GM12874 (cell line): ENCODE results near the gene LRRC49.

Experiments
- CTCF ChIP-seq: IDR thresholded peaks from 2 replicates; pipeline ENCODE4 v1.5.1; 2011; ENCODE audit warnings: low read depth, mild to moderate bottlenecking, control low read depth, low read length, moderate library complexity; ENCODE audit not compliant: insufficient read depth

Gene LRRC49

GRCh38 chr15:70876011-70876410, 16.6 kb upstream of the LRRC49 start:
- TF ChIP-seq CTCF: no peak

GRCh38 chr15:70876683-70877082, 15.9 kb upstream of the LRRC49 start:
- no peak for TF ChIP-seq CTCF

- no peak for TF ChIP-seq CTCF
These were observed 13.2 kb upstream of the LRRC49 start for GRCh38 chr15:70879401-70879800.

GRCh38 chr15:70880781-70881180, 11.8 kb upstream of the LRRC49 start:
- no peak for TF ChIP-seq CTCF

GRCh38 chr15:70882361-70882760, 10.3 kb upstream of the LRRC49 start:
- TF ChIP-seq CTCF: no peak

- no peak for TF ChIP-seq CTCF
These were observed 410 bp downstream of the LRRC49 start for GRCh38 chr15:70892912-70893560.

- TF ChIP-seq CTCF: no peak
These were observed 9.5 kb downstream of the LRRC49 start for GRCh38 chr15:70902107-70902506.

- no peak for TF ChIP-seq CTCF
These were observed 14.2 kb downstream of the LRRC49 start for GRCh38 chr15:70906842-70907241.
